SK-N-MC (cell line): Measurements from ENCODE around the gene ABLIM1.

Experiments used
- EZH2 ChIP-seq: fragments of 200-600 bp; sonication (generic); IDR thresholded peaks from one replicate; pipeline ENCODE4 v1.6.1; 2017; ENCODE audit warnings: antibody characterized with exemption
- FOXP2 ChIP-seq: optimal IDR thresholded peaks from 2 replicates; pipeline ENCODE3; 2011; ENCODE audit warnings: mild to moderate bottlenecking, moderate library complexity; ENCODE audit not compliant: insufficient read depth; ENCODE audit errors: extremely low read length, control extremely low read depth

GRCh38 chr10:114541797-114542160 is 116.3 kb downstream of the ABLIM1 start:
- TF ChIP-seq EZH2 (no peak), FOXP2 (no peak)
